KMS-11 (cell line): Measurements from ENCODE around the gene MSI2.

ENCODE experiments used
- H2AFZ ChIP-seq: fragments of 200-600 bp; sonication (generic); 2 replicates; pipeline ENCODE4 v1.6.1; 2016; ENCODE audit warnings: antibody characterized with exemption, mixed run types, low read depth
- H3K27ac ChIP-seq: fragments of 200-600 bp; sonication (generic); 2 replicates; pipeline ENCODE4 v1.6.1; 2016; ENCODE audit warnings: mild to moderate bottlenecking, mixed run types
- H3K27me3 ChIP-seq: fragments of 200-600 bp; sonication (generic); 2 replicates; pipeline ENCODE4 v1.6.1; 2017; ENCODE audit warnings: mild to moderate bottlenecking, low read depth, mixed run types, moderate library complexity; ENCODE audit not compliant: insufficient read depth
- H3K36me3 ChIP-seq: fragments of 200-600 bp; sonication (generic); 2 replicates; pipeline ENCODE4 v1.6.1; 2017; ENCODE audit warnings: mild to moderate bottlenecking, mixed run types; ENCODE audit not compliant: insufficient read depth
- H3K4me1 ChIP-seq: fragments of 200-600 bp; sonication (generic); 2 replicates; pipeline ENCODE4 v1.6.1; 2016; ENCODE audit warnings: mild to moderate bottlenecking, low read depth, mixed run types; ENCODE audit not compliant: poor library complexity, severe bottlenecking
- H3K4me2 ChIP-seq: fragments of 200-600 bp; sonication (generic); 2 replicates; pipeline ENCODE4 v1.7.0; 2016; ENCODE audit warnings: mild to moderate bottlenecking, mixed run types
- H3K4me3 ChIP-seq: fragments of 200-600 bp; sonication (generic); IDR thresholded peaks from 2 replicates; pipeline ENCODE4 v1.6.1; 2017; ENCODE audit warnings: low read depth, low read length, mixed read lengths; ENCODE audit not compliant: insufficient read depth
- H3K79me2 ChIP-seq: fragments of 200-600 bp; sonication (generic); 2 replicates; pipeline ENCODE4 v1.6.1; 2016; ENCODE audit warnings: low read depth, mixed run types; ENCODE audit not compliant: insufficient read depth
- H3K9ac ChIP-seq: fragments of 200-600 bp; sonication (generic); 2 replicates; pipeline ENCODE4 v1.6.1; 2016; ENCODE audit warnings: mild to moderate bottlenecking, mixed run types
- H4K20me1 ChIP-seq: fragments of 200-600 bp; sonication (generic); 2 replicates; pipeline ENCODE4 v1.6.1; 2016; ENCODE audit warnings: mild to moderate bottlenecking, mixed run types; ENCODE audit not compliant: insufficient read depth
- TF ChIP-seq, protein P1 (sequence below): fragments of 200-600 bp; sonication (generic); conservative IDR thresholded peaks from 2 replicates; pipeline ENCODE4 v1.6.1; 2017; ENCODE audit warnings: low read depth, mild to moderate bottlenecking, antibody characterized with exemption, low read length, moderate library complexity, mixed read lengths

MSI2 gene

GRCh38 chr17:57597101-57597500 lies 340.8 kb downstream of the MSI2 start:
- Histone ChIP-seq H3K4me1 (peaks cover 51% of the 10 kb centered on the region), H3K27me3 (no peaks in the 10 kb centered on the region), H3K9ac (no peak overlapping the region), H3K36me3 (no peaks in the 10 kb centered on the region; the same call in 1 of the 2 replicates), H3K4me2 (no peak overlapping the region), H4K20me1 (no peaks in the 10 kb centered on the region), H3K4me3 (no peak overlapping the region), H2AFZ (no peak overlapping the region), H3K27ac (no peak overlapping the region), H3K79me2 (peaks cover 18% of the 10 kb centered on the region; the same call in 1 of the 2 replicates)
- TF ChIP-seq, protein P1, sequence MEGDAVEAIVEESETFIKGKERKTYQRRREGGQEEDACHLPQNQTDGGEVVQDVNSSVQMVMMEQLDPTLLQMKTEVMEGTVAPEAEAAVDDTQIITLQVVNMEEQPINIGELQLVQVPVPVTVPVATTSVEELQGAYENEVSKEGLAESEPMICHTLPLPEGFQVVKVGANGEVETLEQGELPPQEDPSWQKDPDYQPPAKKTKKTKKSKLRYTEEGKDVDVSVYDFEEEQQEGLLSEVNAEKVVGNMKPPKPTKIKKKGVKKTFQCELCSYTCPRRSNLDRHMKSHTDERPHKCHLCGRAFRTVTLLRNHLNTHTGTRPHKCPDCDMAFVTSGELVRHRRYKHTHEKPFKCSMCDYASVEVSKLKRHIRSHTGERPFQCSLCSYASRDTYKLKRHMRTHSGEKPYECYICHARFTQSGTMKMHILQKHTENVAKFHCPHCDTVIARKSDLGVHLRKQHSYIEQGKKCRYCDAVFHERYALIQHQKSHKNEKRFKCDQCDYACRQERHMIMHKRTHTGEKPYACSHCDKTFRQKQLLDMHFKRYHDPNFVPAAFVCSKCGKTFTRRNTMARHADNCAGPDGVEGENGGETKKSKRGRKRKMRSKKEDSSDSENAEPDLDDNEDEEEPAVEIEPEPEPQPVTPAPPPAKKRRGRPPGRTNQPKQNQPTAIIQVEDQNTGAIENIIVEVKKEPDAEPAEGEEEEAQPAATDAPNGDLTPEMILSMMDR = no peak

GRCh38 chr17:57597531-57598453 lies 341.5 kb downstream of the MSI2 start:
- Histone ChIP-seq H3K79me2 (peaks cover 24% of the 10 kb centered on the region; the same call in 1 of the 2 replicates), H3K4me2 (no peak overlapping the region), H3K27me3 (no peaks in the 10 kb centered on the region), H3K9ac (no peak overlapping the region), H2AFZ (no peak overlapping the region), H3K36me3 (no peaks in the 10 kb centered on the region; the same call in 1 of the 2 replicates), H3K4me1 (peaks cover 58% of the 10 kb centered on the region), H3K27ac (no peak overlapping the region), H4K20me1 (no peaks in the 10 kb centered on the region), H3K4me3 (no peak overlapping the region)
- TF ChIP-seq, protein P1 = peak; percentile 80

DNA sequence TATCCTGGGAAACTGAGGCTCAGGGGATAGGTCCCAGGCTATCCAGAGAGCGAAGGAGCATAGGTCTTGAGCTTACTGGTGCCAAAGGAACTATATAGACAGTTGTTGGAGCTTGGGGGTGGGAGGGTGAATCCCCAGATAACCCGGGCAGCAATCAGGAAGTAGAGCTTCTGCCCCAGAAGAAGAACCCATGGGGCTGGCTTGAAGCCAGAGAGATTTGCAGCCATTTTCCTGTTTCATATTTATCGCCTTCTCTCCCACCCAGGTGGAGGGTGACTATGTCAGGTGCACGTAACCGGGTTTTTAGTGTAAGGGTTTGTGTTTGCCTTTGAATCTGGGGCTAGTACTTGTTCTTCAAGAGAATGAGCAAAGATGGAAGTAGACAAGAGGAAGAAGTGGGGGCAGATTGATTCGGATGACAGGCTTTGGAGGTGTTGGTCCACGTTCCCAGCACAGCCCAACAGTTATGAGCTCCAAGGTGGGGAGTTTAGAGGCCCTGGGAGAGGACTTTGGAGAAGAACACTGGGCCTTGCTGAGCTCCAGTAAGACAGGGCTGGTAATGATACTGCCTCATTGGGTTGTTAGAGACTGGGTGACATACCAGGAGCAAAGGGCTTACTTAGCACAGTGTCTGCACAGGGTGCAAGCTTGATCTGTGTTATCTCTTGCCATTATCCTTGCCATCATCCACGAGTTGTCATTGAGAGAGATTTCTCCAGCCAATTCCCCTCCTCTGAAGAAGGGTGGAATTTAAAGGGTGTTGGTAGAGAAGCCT lies 343.1 kb downstream of the MSI2 start:
- Histone ChIP-seq H3K4me2 (peak overlapping the region; percentile 38; the same call in 1 of the 2 replicates), H3K4me1 (peaks cover 74% of the 10 kb centered on the region), H3K79me2 (peaks cover 21% of the 10 kb centered on the region; the same call in 1 of the 2 replicates), H3K27me3 (no peaks in the 10 kb centered on the region), H2AFZ (no peak overlapping the region), H3K4me3 (no peak overlapping the region), H3K36me3 (no peaks in the 10 kb centered on the region; the same call in 1 of the 2 replicates), H4K20me1 (no peaks in the 10 kb centered on the region), H3K27ac (peak overlapping the region; percentile 58), H3K9ac (no peak overlapping the region; the same call in 1 of the 2 replicates)
- TF ChIP-seq, protein P1 = no peak

- Histone ChIP-seq H3K36me3 (no peaks in the 10 kb centered on the region; the same call in 1 of the 2 replicates), H3K4me3 (no peak overlapping the region), H3K27ac (peak overlapping the region; percentile 58), H2AFZ (no peak overlapping the region), H3K4me2 (peak overlapping the region; percentile 38), H3K79me2 (peaks cover 21% of the 10 kb centered on the region; the same call in 1 of the 2 replicates), H4K20me1 (no peaks in the 10 kb centered on the region), H3K4me1 (peaks cover 81% of the 10 kb centered on the region), H3K27me3 (no peaks in the 10 kb centered on the region), H3K9ac (no peak overlapping the region; the same call in 1 of the 2 replicates)
- TF ChIP-seq, protein P1 = no peak
Observed at GRCh38 chr17:57600074-57600473, 343.8 kb downstream of the MSI2 start.
